Lower leg skin (tissue), 4 donors: ENCODE results near the gene ZNFX1. TPM values are rescaled to one million over a fixed set of nuclear protein-coding genes. Genes with fewer than 3 reads are reported as not detected.

Experiments used
- DNase-seq, 2 donors: peaks; one replicate each; pipeline ENCODE4 v3.0.0-alpha.2; 2019; ENCODE audit warnings: low spot score in 2 of 2
- H3K4me3 ChIP-seq: fragments of 200-600 bp; sonication (generic); 2 replicates; pipeline ENCODE4 v1.5.1; 2017; ENCODE audit warnings: mild to moderate bottlenecking, low read depth; ENCODE audit not compliant: poor library complexity, severe bottlenecking
- POLR2A ChIP-seq, 2 donors: fragments of 450-650 bp; IDR thresholded peaks; one replicate each; pipeline ENCODE4 v1.6.1; 2016 to 2017; ENCODE audit warnings: antibody characterized with exemption in 2 of 2, mild to moderate bottlenecking in 1 of 2, moderate library complexity in 1 of 2
- WGBS, 2 donors: methylation state at CpG; one replicate each; pipeline ENCODE4 v1.1.5; 2018; 5-methylcytosine and 5-hydroxymethylcytosine counted together
- intact Hi-C: fragments of 100-400 bp; cut with DNase I; formaldehyde crosslinking; loops from one replicate; pipeline ENCODE4 v1.15.0; 2023; ENCODE audit warnings: low total_unique reads
- total RNA-seq, 4 donors: library from RNA; depleted of rRNA; stranded (reverse); fragments of >200 nt; gene quantifications; one replicate each; pipeline ENCODE4 v1.1.0, GENCODE V29; 2016
- TF ChIP-seq, protein P1 (sequence below), 3 donors: fragments of 450-650 bp; IDR thresholded peaks; one replicate each; pipeline ENCODE4 v1.5.1; 2016; ENCODE audit warnings: antibody characterized with exemption in 3 of 3, mild to moderate bottlenecking in 3 of 3, moderate library complexity in 2 of 3

Gene ZNFX1
- total RNA-seq, 4 donors from 2014 or later: 26.0 to 31.4 (median 28.1) TPM

DNA sequence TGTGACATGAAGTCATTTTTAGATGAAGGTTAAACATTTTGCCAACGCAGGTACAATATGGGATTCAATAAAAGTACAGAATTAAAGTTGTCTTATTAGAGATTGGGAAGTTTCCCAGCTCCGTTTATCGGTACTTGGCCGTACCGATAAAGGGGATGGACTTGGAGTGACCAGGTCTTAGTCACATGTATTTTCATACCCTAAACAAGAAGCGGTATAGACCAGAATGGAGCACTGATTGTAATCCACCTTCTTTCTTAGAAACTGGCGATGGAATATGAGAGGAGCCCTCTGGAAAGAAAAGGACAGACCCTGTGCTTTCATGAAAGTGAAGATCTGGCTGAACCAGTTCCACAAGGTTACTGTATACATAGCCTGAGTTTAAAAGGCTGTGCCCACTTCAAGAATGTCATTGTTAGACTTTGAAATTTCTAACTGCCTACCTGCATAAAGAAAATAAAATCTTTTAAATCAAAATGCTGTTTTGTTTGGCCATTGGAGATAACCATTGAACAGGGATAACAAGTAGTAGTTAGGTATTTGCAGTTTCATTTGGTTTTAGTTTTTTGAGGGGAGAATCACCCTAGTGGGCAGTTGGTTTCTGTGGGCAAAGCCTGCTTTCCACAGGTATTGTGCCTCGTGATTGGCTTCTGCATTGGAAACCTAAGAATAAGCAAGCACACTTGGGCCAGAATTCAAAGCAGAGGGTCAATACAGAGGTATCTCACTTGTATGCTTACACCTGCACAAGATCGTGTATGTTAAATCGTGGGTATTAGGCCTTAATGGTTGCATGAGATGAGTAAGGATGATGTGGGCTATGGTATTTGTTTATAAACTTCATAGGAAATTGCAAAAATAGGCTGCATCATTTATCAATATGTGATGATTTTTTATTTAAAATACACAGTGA is 11.2 kb upstream of the ZNFX1 start:
- intact Hi-C loops: no loop called here
- TF ChIP-seq, protein P1, sequence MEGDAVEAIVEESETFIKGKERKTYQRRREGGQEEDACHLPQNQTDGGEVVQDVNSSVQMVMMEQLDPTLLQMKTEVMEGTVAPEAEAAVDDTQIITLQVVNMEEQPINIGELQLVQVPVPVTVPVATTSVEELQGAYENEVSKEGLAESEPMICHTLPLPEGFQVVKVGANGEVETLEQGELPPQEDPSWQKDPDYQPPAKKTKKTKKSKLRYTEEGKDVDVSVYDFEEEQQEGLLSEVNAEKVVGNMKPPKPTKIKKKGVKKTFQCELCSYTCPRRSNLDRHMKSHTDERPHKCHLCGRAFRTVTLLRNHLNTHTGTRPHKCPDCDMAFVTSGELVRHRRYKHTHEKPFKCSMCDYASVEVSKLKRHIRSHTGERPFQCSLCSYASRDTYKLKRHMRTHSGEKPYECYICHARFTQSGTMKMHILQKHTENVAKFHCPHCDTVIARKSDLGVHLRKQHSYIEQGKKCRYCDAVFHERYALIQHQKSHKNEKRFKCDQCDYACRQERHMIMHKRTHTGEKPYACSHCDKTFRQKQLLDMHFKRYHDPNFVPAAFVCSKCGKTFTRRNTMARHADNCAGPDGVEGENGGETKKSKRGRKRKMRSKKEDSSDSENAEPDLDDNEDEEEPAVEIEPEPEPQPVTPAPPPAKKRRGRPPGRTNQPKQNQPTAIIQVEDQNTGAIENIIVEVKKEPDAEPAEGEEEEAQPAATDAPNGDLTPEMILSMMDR (IDR thresholded peaks at IDR 0.05): no peak
- TF ChIP-seq POLR2A (IDR thresholded peaks at IDR 0.05): no peak
- 83 to 86% methylated on average over 10 of the region's 10 CpGs for WGBS, 2 donors
- H3K4me3 ChIP-seq: no peak overlapping the region
- no peak for DNase-seq

DNA sequence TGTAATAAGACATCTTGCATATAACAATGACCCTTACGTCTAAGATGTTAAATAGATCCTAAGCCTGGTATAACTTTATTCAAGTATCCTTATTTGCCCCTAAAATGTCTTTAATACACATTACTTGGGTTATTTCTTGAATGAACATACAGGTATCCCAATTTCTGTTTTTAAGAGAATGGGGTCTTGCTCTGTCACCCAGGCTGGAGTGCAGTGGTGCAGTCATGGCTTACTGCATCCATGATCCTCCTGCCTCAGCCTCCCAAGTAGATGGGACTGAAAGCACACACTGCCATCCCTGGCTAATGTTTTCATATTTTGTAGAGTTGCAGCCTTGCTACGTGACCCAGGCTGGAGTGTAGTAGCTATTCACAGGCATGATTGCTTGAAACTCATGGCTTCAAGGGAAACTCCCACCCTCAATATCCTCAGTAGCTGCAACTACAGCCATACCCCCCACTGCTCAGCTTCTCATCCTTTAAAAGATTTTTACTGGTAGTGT is 10.4 kb upstream of the ZNFX1 start:
- 86 to 88% methylated on average over 2 of the region's 2 CpGs for WGBS, 2 donors
- no peak overlapping the region for H3K4me3 ChIP-seq
- TF ChIP-seq, protein P1 (IDR thresholded peaks at IDR 0.05): no peak
- no peak for TF ChIP-seq POLR2A (IDR thresholded peaks at IDR 0.05)
- no peak for DNase-seq
- intact Hi-C loops: no loop called here

DNA sequence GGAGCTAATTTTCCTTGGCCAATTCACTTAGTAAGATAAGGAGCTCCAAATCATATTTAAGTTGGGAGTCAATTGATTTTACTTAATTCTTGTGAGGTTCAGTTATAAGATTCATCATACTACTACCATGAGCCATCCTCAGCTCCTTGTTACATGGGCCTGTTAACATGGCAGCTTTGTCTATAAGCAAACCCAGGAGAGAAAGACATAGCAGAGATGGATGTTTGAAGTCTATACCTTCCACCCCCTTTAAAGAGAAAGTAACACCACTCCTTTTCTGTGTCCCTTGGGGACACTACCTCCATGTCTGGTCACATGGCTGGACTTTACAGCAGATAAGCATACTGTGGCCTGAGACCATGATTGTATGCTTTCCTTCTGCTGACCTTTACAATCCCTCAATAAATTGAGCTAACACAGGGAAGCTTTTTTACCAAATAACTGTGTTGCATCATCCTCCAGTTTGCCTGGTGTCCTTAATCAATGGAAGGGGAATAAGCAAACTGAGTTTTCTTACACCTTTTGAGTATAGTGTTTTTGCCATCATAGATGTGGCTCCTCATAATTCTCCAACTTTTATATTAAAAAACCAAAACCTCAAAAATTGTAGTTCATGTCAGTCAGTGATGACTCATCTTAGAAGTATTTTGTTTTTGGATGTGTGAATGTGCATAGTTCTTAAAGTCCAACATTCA is 9.8 kb upstream of the ZNFX1 start:
- no peak for TF ChIP-seq POLR2A (IDR thresholded peaks at IDR 0.05)
- TF ChIP-seq, protein P1 (IDR thresholded peaks at IDR 0.05): no peak
- no peak for DNase-seq
- H3K4me3 ChIP-seq: no peak overlapping the region
- intact Hi-C loops: no loop called here

DNA sequence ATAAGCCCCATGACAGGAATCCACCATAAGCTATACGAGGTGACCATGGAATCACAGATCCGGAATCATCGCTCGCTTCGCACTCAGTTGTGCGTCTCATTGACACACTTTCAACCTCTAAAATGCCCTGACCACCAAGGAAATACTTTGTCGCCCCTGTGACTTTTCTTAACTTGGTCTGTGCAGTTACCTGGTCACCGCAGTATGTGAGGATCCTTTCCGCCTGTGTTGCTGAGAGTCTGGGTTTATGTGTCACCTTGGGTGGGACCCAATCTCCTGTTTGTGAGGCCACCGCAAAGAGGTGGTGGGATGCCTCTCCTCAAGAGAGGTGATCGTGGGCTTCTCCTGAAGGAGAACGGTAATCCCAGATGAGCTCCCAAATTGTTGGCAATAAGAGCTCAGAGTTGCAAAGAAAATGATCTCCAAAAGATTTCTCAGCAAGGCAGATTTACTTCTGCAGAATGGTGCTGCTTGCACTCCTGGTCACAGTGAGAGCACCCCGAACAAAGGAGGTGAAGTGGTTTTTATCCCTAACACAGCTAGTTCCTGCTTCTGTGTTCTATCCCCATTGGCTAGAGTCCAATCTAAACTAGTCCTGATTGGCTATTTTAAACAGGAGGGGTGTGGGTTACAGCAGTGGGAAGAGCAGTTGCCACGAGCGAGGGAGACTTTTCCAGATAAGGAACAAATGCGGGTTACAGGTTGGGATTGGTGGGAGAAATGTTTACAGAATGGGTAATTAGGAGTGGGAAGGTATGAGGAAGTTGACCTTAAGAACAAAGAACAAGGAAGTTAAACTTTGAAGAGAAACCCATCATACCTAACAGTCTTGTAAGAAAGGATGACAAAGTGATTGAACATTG is 9.1 kb upstream of the ZNFX1 start:
- 95 to 98% methylated on average over 16 of the region's 16 CpGs for WGBS, 2 donors
- TF ChIP-seq, protein P1 (IDR thresholded peaks at IDR 0.05): no peak
- TF ChIP-seq POLR2A (IDR thresholded peaks at IDR 0.05): no peak
- no peak for DNase-seq
- no peak overlapping the region for H3K4me3 ChIP-seq
- intact Hi-C loops: no loop called here

DNA sequence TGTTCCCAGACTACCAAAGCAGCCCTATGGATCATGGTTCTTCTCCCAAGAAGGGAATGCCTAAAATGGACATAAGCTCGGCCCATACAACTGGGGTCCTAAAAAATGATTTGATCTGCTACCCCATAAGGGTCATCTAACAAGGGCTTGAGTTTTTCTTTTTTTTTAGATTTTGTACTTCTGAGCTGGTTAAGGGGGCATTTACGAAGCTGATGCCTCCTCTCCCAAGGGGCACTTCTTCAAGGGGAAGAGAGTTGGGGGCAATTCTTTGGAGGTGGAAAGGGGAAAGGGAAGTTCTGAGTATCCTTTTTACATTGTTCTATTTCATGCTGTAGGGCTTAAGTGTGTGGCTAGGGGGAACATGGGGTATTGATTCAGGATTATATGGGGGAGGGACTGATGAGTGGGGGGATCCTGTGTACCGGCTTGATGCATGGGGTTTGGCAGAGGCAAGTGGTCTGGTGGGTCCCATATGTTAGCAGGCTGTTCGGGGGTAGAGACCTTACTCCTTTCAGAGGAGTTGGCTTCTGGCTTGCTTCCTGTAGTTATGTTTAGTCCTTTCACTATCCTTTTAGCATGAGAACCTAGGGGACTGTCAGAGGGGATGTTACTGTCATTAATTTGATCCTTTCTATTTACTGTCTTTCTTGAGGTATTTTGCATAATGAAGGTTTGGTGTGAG is 8.1 kb upstream of the ZNFX1 start:
- WGBS, 2 donors: 77 to 83% methylated on average over 4 of the region's 4 CpGs
- no peak for TF ChIP-seq POLR2A (IDR thresholded peaks at IDR 0.05)
- no peak for DNase-seq
- no peak overlapping the region for H3K4me3 ChIP-seq
- intact Hi-C loops: no loop called here
